Measurements from ENCODE around the gene CXCL13. TPM values are rescaled to one million over a fixed set of nuclear protein-coding genes. Genes with fewer than 3 reads are reported as not detected.
"Not testable (repeated sequence)": the region's sequence is repeated elsewhere in the genome, so short reads cannot be mapped to it uniquely, and the experiment has no call there.

Gene CXCL13, protein sequence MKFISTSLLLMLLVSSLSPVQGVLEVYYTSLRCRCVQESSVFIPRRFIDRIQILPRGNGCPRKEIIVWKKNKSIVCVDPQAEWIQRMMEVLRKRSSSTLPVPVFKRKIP
- total RNA-seq, result not detected
- long read RNA-seq, result 0 reads

DNA sequence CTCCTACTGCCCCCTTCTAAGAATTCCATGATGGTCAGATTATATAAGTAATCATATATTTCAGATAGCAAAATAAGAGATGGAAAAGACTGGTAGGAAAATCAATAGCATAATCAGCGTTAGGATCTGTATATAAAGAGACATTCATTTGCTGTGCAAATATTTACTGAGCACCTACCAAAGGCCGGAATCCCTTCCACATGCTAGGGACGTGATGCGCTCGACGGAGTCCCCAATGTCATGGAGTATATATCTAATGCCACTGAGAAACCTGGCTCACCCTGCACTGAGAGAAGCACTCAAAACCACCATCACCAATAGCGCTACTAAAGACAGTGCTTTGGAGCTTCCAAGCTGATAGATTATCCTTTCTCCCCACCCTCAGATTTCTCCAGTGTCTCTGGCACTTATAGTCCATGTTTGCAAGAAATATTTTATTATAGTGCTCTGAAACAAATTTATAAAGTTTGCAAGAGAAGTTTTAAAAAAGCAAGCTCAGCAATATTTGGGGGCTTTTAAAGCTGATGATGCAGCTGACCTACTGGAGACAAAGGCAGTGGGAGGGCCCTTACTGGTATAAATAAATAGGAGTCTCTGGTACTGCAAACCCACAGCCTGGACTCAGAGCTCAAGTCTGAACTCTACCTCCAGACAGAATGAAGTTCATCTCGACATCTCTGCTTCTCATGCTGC lies at the start of gene CXCL13:
Gene CXCL13 (plus strand): TSS at position 611 of the 693 bp plus-strand sequence. CDS start 46 bp downstream, at position 657.
- DNase-seq (ENCODE audit: low spot score), result no peak

- DNase-seq (ENCODE audit: low spot score), result no peak
Observed at GRCh38 chr4:77560170-77560569, 45.5 kb upstream of the CXCL13 start.

GRCh38 chr4:77561720-77562119 lies 43.9 kb upstream of the CXCL13 start:
- not testable (repeated sequence) for DNase-seq (ENCODE audit: low spot score)

- no peak for DNase-seq (ENCODE audit: low spot score)
Observed at GRCh38 chr4:77564231-77564630, 41.4 kb upstream of the CXCL13 start.

- no peak for DNase-seq (ENCODE audit: low spot score)
Observed at GRCh38 chr4:77566148-77566547, 39.5 kb upstream of the CXCL13 start.

GRCh38 chr4:77567549-77567948 lies 38.1 kb upstream of the CXCL13 start:
- no peak for DNase-seq (ENCODE audit: low spot score)

DNA sequence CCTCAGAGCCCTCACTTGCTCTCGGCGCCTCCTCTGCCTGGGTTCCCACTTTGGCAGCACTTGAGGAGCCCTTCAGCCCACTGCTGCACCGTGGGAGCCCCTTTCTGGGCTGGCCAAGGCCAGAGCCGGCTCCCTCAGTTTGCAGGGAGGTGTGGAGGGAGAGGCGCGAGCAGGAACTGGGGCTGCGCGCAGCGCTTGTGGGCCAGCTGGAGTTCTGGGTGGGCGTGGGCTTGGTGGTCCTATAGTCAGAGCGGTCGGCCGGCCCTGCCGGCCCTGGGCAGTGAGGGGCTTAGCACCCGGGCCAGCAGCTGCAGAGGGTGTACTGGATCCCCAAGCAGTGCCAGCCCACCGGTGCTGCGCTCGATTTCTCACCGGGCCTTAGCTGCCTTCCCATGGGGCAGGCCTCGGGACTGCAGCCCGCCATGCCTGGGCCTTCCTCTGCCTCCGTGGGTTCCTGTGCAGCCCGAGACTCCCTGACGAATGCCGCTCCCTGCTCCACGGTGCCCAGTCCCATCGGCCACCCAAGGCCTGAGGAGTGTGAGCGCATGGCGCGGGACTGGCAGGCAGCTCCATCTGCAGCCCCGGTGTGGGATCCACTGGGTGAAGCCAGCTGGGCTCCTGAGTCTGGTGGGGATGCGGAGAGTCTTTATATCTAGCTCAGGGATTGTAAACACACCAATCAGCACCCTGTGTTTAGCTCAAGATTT lies 35.0 kb upstream of the CXCL13 start:
- not testable (repeated sequence) for DNase-seq (ENCODE audit: low spot score)

- DNase-seq (ENCODE audit: low spot score), result no peak
Observed at GRCh38 chr4:77576351-77576750, 29.3 kb upstream of the CXCL13 start.

GRCh38 chr4:77578145-77578544 lies 27.5 kb upstream of the CXCL13 start:
- no peak for DNase-seq (ENCODE audit: low spot score)

DNA sequence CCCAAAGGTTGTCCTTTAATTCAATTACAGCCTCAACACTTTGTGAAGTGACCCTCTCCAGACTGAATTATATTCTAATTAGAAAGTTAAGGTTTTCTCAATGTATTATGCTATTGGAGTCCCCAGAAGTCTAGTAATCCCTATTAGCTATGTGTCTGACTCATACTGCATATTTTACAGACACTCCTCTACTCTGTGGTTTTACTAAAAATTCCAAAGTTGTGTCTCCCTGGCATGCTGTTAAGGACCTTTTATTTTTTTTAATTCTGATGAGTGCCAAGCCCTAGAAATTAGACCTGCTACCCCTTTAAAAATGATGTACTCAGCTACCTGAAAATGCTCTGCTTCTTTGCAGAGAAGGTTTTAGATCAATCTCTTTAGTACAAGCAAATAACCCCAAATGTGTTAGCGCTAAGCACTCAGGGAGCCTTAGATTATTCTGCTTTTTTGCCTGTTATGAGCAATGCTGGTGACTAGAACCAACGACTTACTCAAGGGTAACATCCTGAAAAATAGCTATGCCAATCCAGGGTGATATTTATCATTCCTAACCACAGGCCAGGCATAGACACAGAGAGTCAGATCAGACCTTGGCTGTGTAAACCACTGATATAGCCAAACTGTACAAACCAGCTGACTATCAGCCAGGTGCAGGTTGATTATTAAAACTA lies 26.1 kb upstream of the CXCL13 start:
- DNase-seq (ENCODE audit: low spot score), result no peak

DNA sequence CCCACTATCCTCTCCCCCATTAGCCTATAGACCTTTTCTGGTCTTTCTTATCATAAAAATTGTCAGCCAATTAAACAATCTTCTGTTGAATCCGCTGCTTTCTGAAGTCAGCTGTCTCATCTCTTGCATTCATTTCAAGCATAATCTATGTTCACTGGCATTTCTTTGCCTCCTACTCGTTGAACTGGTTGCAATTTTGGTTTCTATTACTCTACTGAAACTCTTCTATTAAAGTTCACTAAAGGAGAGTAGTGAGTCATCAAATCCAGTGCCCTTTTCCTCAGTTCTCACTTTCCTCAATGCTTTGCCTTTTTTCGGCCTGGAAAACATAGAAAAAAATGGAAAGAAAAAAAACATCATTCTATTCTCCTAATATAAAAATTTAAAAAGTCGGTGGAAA lies 23.9 kb upstream of the CXCL13 start:
- DNase-seq (ENCODE audit: low spot score), result no peak

DNA sequence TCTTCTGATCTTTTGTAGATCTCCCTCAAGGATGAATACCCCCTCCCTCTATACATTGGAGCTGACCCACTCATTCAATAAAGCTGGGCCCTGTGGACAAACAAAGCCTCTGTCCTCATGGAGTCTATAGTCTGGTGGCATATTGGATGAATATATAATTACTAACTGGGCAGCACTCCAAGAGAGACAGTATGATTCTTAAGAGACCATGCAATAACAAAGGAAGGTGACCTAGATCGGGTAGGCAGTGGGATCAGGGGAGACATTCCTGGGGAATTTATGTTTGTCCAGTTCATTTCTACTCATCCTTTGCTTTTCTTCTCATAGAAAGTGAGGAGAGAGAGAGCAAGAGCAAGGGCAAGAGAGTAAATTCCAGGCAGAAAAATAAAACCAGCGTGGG lies 23.5 kb upstream of the CXCL13 start:
- no peak for DNase-seq (ENCODE audit: low spot score)

GRCh38 chr4:77582711-77583110 lies 22.9 kb upstream of the CXCL13 start:
- no peak for DNase-seq (ENCODE audit: low spot score)

GRCh38 chr4:77586951-77587383 lies 18.7 kb upstream of the CXCL13 start:
- DNase-seq (ENCODE audit: low spot score), result no peak

DNA sequence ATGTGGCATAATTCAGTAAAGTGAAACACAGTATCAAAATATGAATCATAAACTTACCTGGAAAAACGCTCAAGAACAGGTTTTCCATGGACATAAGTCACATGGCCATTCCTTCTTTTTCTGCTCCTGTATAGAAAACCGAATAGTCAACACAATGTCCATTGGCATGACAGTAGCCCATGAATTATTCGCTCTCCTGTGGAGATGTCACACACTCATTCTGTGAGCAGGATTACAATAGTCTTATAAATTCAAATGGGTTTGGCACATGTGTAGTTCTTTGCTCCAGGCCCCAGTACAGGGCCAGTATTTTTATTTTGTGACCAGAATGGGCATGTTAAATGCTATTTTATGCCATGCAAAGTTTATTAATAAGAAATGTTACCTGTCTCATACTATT lies 15.1 kb upstream of the CXCL13 start:
- DNase-seq (ENCODE audit: low spot score), result no peak

DNA sequence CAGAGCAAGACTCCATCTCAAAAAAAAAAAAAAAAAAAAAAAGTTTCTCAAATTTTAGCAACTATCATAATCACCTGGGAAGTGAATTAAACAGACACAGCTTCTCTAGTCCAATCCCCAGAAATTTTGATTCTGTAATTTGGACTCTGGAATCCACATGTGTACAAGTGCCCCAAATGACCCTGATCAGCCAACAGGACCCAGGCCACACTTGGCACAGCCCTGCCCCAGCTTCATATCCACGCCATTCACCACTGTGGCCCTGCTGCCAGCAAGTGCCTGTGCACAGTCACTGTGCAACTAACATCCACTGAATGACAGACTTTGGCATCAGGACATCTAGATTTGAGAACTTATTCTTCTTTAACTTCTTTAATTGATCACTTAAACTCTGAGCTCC lies 14.1 kb upstream of the CXCL13 start:
- DNase-seq (ENCODE audit: low spot score), result no peak

DNA sequence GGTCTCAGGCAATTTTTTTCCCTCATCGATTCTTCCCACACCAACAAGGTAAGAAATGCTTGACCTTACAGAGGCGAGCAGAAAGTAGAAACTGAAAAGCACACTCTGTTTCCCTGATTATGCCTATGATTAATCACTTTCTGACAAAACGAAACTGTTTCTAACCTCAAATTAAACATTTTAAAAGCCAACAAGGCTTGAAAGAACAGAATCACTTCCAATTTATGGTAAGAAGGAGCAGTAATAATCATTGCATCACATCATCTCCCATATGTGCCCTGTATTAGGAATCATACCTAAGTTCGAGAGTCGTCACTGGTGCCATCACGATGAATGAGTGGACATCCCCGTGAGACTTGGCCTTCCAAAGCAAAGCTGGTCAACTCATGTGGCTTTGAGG lies 12.5 kb upstream of the CXCL13 start:
- no peak for DNase-seq (ENCODE audit: low spot score)

DNA sequence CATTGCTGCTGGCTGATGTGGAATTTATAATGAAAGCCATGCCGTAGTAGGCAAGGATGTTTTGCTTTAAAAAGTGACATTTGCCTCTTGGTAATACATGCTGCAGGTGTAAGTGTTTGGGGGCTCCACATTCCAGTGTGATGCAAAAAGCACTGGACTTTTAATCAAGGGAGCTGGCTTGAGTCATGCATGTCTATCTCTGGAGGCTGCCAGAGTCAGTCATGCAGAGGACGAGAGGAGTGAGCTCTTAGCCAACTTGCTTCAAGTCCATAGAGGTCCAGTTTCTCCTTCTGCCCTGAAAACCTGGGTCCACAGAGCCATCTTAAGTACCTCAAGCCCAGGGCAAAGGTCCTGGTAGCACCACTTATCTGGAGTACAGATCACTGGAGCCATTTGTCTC lies 11.6 kb upstream of the CXCL13 start:
- no peak for DNase-seq (ENCODE audit: low spot score)

DNA sequence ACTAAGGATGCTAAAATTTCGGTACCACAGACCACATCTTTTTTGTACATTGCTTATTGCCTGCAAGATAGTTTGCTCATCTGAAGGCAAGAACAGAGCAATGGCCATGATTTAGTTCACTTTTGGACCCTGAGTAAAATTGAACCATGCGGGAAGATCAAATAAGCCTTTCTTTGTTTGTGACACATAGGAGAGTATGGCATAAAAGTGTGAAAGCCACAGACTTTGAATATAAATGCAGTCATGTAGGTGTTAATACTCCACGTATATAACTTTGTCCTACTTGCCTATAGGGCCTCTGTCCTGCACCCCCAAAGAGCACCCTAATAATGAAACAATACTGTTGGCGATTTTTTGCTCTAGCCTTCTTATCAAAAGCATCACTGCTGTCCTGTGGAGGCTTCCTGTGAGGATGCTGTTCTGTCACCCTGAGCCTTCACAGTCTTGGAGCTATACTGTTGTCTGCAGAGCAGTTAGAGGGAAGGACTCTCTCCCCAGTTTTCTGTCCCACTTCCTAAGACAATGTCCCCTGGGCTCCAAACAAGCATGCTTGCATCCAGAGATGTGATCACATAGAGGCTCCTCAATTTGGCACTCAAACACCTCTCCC lies 10.2 kb upstream of the CXCL13 start:
- no peak for DNase-seq (ENCODE audit: low spot score)

- no peak for DNase-seq (ENCODE audit: low spot score)
Observed at GRCh38 chr4:77599378-77599777, 6.2 kb upstream of the CXCL13 start.
